Measurements from ENCODE around the gene NCOR2.

Gene NCOR2

GRCh38 chr12:124518051-124518932 lies 49.1 kb downstream of the NCOR2 start:
- TF ChIP-seq SUZ12 (IDR thresholded peaks at IDR 0.05; ENCODE audit: extremely low read depth, insufficient read depth, insufficient read length) = no peak
- TF ChIP-seq ZNF274 (IDR thresholded peaks at IDR 0.05; ENCODE audit: low read depth, low read length) = no peak
- TF ChIP-seq YY1 (IDR thresholded peaks at IDR 0.05; ENCODE audit: insufficient read depth, insufficient read length) = no peak
- peak overlapping the region; percentile 33 for H3K9ac ChIP-seq (ENCODE audit: insufficient read length, low read depth)
- H3K4me3 ChIP-seq (ENCODE audit: insufficient read length, low read depth) = no peak overlapping the region
- H3K36me3 ChIP-seq (ENCODE audit: insufficient read depth, insufficient read length, low read length) = peaks cover 30% of the 10 kb centered on the region
- H3K9me3 ChIP-seq (ENCODE audit: insufficient read depth, low read length) = no peaks in the 10 kb centered on the region
- no peaks in the 10 kb centered on the region for H3K27me3 ChIP-seq (ENCODE audit: insufficient read depth, insufficient read length)
- H3K4me1 ChIP-seq (ENCODE audit: insufficient read depth, insufficient read length) = peaks cover 31% of the 10 kb centered on the region
- no peak for DNase-seq (ENCODE audit: low read depth, low spot score)
